H1 (cell line): ENCODE data around the gene SFXN1.

Experiments
- CBX8 ChIP-seq: fragments of 300-800, 300-1000 bp; sonication (generic); IDR thresholded peaks from 2 replicates; pipeline ENCODE4 v1.7.1; 2016; ENCODE audit warnings: low read depth, low read length, borderline replicate concordance
- CTCF ChIP-seq, 3 experiments: IDR thresholded peaks; 1 replicate in 2 of 3; 2 replicates in 1 of 3; pipeline versions ENCODE4 v1.5.1 to v1.6.1; 2011; ENCODE audit warnings: low read length in 3 of 3, mild to moderate bottlenecking in 3 of 3, inconsistent platforms in 2 of 3, low read depth in 1 of 3, moderate library complexity in 1 of 3; ENCODE audit not compliant: insufficient read depth in 1 of 3; ENCODE audit errors: control extremely low read depth in 1 of 3

- TF ChIP-seq CBX8 = no peak
- TF ChIP-seq CTCF (IDR thresholded peaks at IDR 0.05; ENCODE audit: control extremely low read depth in 1 of 3, insufficient read depth in 1 of 3, low read depth in 1 of 3, low read length in 3 of 3) = no peak
Measured at GRCh38 chr5:175516933-175517823, 38.8 kb downstream of the SFXN1 start.
